Osteoblast (primary cell): ENCODE results near the gene GABPB1. TPM values are rescaled to one million over a fixed set of nuclear protein-coding genes. Genes with fewer than 3 reads are reported as not detected.
"Not testable (repeated sequence)": the region's sequence is repeated elsewhere in the genome, so short reads cannot be mapped to it uniquely, and the experiment has no call there.

Source experiments
- DNase-seq: peaks from one replicate; pipeline ENCODE4 v3.0.0; 2011; ENCODE audit warnings: low spot score, mixed read lengths; ENCODE audit not compliant: insufficient read length; ENCODE audit errors: missing footprints
- H2AFZ ChIP-seq: 2 replicates; pipeline ENCODE4 v1.6.0; 2011; ENCODE audit warnings: mild to moderate bottlenecking, low read length
- H3K27ac ChIP-seq: 2 replicates; pipeline ENCODE4 v1.5.1; 2011; ENCODE audit warnings: mild to moderate bottlenecking, low read depth, low read length, moderate library complexity
- H3K27me3 ChIP-seq: 2 replicates; pipeline ENCODE4 v1.6.0; 2012; ENCODE audit warnings: mild to moderate bottlenecking, control low read depth, inconsistent platforms, low read length, moderate library complexity; ENCODE audit not compliant: insufficient read depth
- H3K36me3 ChIP-seq: 2 replicates; pipeline ENCODE4 v1.5.1; 2011; ENCODE audit warnings: mild to moderate bottlenecking, low read length, control low read depth, moderate library complexity; ENCODE audit not compliant: insufficient read depth
- H3K4me1 ChIP-seq: 2 replicates; pipeline ENCODE4 v1.5.1; 2011; ENCODE audit warnings: mild to moderate bottlenecking, low read length, control low read depth, moderate library complexity; ENCODE audit not compliant: insufficient read depth
- H3K4me2 ChIP-seq: 2 replicates; pipeline ENCODE4 v1.6.0; 2011; ENCODE audit warnings: mild to moderate bottlenecking, low read length; ENCODE audit not compliant: insufficient read depth
- H3K4me3 ChIP-seq: fragments of 200-600 bp; sonication (generic); 3 replicates; pipeline ENCODE4 v1.5.1; 2012; ENCODE audit warnings: mild to moderate bottlenecking, low read length, inconsistent platforms; ENCODE audit not compliant: insufficient read depth
- H3K79me2 ChIP-seq: 2 replicates; pipeline ENCODE4 v1.6.0; 2012; ENCODE audit warnings: mild to moderate bottlenecking, low read length, control low read depth, inconsistent platforms; ENCODE audit not compliant: insufficient read depth
- H3K9me3 ChIP-seq: 2 replicates; pipeline ENCODE4 v1.5.1; 2011; ENCODE audit warnings: low read depth, low read length, control low read depth
- H4K20me1 ChIP-seq: 2 replicates; pipeline ENCODE4 v1.6.0; 2012; ENCODE audit warnings: mild to moderate bottlenecking, low read length, control low read depth; ENCODE audit not compliant: insufficient read depth
- total RNA-seq: library from RNA; depleted of rRNA; stranded (reverse); fragments of >200 nt; gene quantifications from 2 replicates; pipeline ENCODE4 v1.2.3, GENCODE V29; 2012
- TF ChIP-seq, protein P1 (sequence below): IDR thresholded peaks from 2 replicates; pipeline ENCODE4 v1.5.1; 2011; ENCODE audit warnings: mild to moderate bottlenecking, low read depth, low read length, moderate library complexity; ENCODE audit errors: extremely low read depth

GABPB1 gene
- 33.3 and 44.9 TPM in 2 replicates for total RNA-seq

DNA sequence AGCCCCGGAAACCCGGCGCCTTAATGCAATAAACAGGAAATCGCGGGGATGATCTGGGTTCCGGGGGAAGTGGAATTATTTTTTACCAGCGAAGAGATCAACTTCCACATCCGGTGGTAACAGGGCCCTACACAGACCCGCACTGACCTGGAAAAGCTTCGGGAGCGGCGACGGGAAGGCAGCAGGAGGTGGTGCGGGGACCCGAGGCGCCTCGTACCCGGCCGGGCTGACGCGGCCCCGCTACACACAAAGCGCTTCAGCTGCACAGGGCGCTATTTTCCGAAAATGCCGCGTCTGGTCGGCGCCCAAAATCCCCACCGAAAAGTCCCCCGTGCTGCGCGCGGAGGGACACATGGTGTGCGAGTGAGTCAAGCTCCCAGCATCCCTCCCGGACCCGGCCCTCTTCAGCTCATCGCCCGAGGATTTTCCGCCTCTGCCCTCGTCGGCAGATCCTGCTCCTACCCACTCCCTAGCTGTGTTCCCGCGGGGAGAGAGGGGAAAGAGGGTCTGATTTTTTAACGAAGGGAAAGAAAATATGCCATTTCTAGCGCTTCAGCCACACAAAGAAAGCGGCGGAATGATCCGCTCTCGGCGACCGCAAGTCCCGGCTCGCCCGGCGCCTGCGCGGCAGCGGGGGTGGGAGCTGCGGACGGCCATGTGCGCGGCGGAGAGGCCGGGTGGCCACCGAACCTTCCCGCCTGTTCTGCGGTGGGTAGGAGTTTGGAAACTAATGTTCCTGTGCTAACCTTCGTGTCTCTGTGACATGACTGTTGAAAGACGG is at the start of gene GABPB1:
GABPB1 (minus strand) TSS at position 361 of the 781 bp plus-strand sequence. CDS start 45,400 bp downstream, outside the sequence.
- TF ChIP-seq, protein P1, sequence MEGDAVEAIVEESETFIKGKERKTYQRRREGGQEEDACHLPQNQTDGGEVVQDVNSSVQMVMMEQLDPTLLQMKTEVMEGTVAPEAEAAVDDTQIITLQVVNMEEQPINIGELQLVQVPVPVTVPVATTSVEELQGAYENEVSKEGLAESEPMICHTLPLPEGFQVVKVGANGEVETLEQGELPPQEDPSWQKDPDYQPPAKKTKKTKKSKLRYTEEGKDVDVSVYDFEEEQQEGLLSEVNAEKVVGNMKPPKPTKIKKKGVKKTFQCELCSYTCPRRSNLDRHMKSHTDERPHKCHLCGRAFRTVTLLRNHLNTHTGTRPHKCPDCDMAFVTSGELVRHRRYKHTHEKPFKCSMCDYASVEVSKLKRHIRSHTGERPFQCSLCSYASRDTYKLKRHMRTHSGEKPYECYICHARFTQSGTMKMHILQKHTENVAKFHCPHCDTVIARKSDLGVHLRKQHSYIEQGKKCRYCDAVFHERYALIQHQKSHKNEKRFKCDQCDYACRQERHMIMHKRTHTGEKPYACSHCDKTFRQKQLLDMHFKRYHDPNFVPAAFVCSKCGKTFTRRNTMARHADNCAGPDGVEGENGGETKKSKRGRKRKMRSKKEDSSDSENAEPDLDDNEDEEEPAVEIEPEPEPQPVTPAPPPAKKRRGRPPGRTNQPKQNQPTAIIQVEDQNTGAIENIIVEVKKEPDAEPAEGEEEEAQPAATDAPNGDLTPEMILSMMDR, result no peak
- H3K36me3 ChIP-seq, result peaks cover 26% of the 10 kb centered on the region
- peak; percentile 92 for DNase-seq

DNA sequence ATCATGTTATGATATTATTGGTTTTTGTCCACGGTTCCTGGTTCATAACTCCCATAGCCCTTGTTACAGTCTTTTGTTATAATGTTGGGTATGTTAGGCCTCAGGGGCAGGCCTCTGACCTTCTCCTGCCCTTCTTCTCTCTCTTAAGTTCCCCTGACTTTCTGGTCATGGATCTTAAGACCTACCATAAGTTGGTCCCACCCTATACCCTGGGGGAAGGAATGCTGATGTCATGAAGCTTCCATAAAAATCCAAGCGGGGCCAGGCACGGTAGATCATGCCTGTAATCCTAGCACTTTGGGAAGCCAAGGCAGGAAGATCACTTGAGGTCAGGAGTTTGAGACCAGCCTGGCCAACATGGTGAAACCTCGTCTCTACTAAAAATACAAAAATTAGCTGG is 36.6 kb upstream of the GABPB1 start:
- H2AFZ ChIP-seq, H3K27me3 ChIP-seq, H3K27ac ChIP-seq, H3K36me3 ChIP-seq, H3K4me3 ChIP-seq, H3K4me2 ChIP-seq, H4K20me1 ChIP-seq, H3K4me1 ChIP-seq, H3K79me2 ChIP-seq, H3K9me3 ChIP-seq: not testable (repeated sequence)
- peak; percentile 9 for DNase-seq

More for the DNA sequence above, at the start of gene GABPB1:
- Histone ChIP-seq H2AFZ (peak within 1 kb of the TSS; percentile 91), H3K27me3 (no peaks in the 10 kb centered on the region), H3K27ac (peak within 1 kb of the TSS; percentile 100), H4K20me1 (peaks cover 11% of the 10 kb centered on the region), H3K79me2 (peaks cover 73% of the 10 kb centered on the region), H3K4me1 (peaks cover 21% of the 10 kb centered on the region), H3K9me3 (no peaks in the 10 kb centered on the region), H3K4me2 (peak within 1 kb of the TSS; percentile 95), H3K4me3 (peak within 1 kb of the TSS; percentile 81)

DNA sequence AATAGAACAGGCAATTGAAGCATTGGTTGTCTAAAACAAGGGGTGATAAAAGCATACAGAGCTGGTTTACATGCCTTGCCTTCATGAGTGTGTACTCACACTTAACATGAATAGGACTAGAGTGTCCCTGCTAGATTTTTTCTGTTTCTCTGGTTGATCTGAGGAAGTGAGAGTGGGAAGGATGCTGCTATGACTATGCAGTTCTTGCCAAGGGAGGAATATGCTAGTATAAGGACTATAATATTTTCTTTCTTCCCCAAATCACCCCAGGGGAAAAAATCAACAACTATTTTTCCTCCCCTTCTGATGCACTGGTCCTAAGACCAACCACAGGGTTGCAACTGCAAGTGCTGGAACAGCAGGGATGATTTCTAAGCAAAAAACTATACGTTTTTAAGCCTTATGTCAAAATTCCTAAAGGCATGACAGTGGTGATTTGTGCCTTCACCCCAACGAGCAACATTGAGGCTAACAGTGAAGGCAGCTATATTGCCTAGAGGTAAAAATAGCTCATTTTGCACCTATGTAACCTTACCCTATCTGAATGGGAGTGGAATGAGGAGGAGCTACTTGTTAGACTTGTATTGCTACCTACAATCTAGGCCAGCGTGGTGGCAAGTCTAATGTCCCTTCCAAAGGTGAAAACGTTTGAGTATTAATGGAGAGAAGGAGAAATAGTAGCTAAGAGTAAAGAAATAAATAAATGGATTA is 35.7 kb upstream of the GABPB1 start:
- no peaks in the 10 kb centered on the region for H3K9me3 ChIP-seq
- no peaks in the 10 kb centered on the region for H3K36me3 ChIP-seq
- TF ChIP-seq, protein P1, result no peak
- H3K4me2 ChIP-seq, result no peak overlapping the region
- no peaks in the 10 kb centered on the region for H3K27me3 ChIP-seq
- DNase-seq, result no peak
- no peaks in the 10 kb centered on the region for H4K20me1 ChIP-seq
- H3K79me2 ChIP-seq, result no peaks in the 10 kb centered on the region
- no peak overlapping the region for H2AFZ ChIP-seq
- no peak overlapping the region for H3K4me3 ChIP-seq
- H3K4me1 ChIP-seq, result no peaks in the 10 kb centered on the region
- H3K27ac ChIP-seq, result no peak overlapping the region

DNA sequence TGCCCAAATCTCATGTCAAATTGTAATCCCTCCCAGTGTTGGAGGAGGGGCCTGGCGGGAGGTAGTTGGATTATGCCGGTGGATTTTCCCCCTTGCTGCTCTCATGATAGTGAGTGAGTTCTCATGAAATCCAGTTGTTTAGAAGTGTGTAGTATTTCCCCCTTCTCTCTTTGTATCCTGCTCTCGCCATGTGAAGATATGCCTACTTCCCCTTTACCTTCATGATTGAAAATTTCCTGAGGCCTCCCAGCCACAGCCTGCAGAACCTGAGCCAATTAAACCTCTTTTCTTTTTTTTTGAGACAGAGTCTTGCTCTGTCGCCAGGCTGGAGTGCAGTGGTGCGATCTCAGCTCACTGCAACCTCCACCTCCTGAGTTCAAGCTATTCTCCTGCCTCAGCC is 27.4 kb upstream of the GABPB1 start:
- not testable (repeated sequence) for H3K27me3 ChIP-seq, H4K20me1 ChIP-seq, H2AFZ ChIP-seq, H3K4me2 ChIP-seq, H3K4me3 ChIP-seq, H3K79me2 ChIP-seq, H3K27ac ChIP-seq, H3K9me3 ChIP-seq, H3K4me1 ChIP-seq, DNase-seq, H3K36me3 ChIP-seq
